Mucosa of stomach (tissue), 1 donor: ENCODE data around the gene BTBD10.

ENCODE experiments used
- H3K27me3 ChIP-seq: one replicate; pipeline ENCODE4 v1.7.0; 2013; ENCODE audit warnings: mild to moderate bottlenecking, low read length; ENCODE audit not compliant: control insufficient read depth, insufficient read depth
- H3K36me3 ChIP-seq: one replicate; pipeline ENCODE4 v1.7.0; 2013; ENCODE audit warnings: low read length; ENCODE audit not compliant: control insufficient read depth, insufficient read depth
- H3K4me1 ChIP-seq: one replicate; pipeline ENCODE4 v1.7.0; 2013; ENCODE audit warnings: mild to moderate bottlenecking, low read length; ENCODE audit not compliant: control insufficient read depth, insufficient read depth
- H3K4me3 ChIP-seq: one replicate; pipeline ENCODE4 v1.7.0; 2013; ENCODE audit warnings: low read length
- H3K9ac ChIP-seq: one replicate; pipeline ENCODE4 v1.7.0; 2013; ENCODE audit warnings: mild to moderate bottlenecking, low read length, moderate library complexity
- H3K9me3 ChIP-seq: one replicate; pipeline ENCODE4 v1.7.0; 2013; ENCODE audit warnings: mild to moderate bottlenecking, low read length, moderate library complexity; ENCODE audit not compliant: control insufficient read depth
- donor health status: Pancreatic carcinoma.

The BTBD10 gene

DNA sequence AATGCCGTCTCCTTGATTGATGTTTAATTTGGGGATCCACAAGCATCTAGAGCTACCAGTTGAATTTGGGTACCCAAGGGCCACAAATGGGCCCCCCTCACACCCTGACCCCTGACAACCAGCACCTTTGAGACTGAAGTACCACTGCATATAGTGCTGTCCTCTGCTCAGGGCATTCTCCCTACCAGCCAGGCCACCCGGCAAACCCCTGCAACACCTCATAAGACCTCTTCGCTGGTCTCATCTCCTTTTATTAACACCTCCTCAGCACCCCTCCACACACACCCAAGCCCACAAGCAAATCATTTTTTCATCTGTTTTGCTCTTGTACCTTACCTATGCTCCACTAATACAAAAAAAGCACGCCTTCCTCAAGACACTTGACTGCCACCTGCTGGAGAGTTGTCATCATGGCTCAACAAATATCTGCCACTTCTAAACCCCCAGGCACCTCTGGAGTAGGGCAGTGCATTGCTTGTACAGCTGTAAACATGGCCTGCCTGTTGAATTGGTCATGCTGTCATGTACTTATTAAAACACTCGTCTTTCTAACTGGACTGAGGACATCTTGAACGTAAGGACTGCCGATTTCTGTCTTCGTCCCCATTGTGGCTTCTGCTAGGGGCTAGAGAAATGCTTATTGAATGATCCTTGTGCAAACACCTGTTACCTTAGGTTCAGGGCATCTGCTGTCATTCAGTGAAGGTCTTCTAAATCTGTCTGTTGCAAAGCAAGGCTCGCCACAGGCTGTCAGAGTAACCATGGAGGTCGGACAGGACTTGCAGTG, 118.9 kb downstream of the BTBD10 start:
- H3K4me1 ChIP-seq = peaks cover 16% of the 10 kb centered on the region
- no peak overlapping the region for H3K4me3 ChIP-seq
- H3K9ac ChIP-seq = no peak overlapping the region
- H3K36me3 ChIP-seq = no peaks in the 10 kb centered on the region
- no peaks in the 10 kb centered on the region for H3K9me3 ChIP-seq
- H3K27me3 ChIP-seq = no peaks in the 10 kb centered on the region

DNA sequence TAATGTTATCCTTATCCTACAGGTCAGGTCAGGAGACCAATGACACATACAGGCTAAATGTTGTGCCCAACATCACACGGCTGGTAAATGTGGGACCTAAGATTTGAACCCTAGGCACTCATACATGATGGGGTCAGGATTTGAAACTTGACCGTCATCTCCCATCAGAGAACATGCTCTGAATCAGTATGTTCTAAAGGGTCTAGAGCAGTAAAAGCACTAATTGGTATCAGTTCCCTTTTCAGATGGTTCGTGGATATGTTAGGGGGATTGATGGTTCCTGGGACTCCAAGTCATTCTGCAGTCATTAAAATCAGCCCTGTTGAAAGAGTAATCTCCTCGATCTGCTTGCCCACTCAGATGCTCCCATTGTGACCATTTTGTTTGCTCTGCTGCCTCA, 120.0 kb downstream of the BTBD10 start:
- Histone ChIP-seq H3K4me3 (no peak overlapping the region), H3K9me3 (no peaks in the 10 kb centered on the region), H3K4me1 (peaks cover 23% of the 10 kb centered on the region), H3K27me3 (no peaks in the 10 kb centered on the region), H3K36me3 (no peaks in the 10 kb centered on the region), H3K9ac (no peak overlapping the region)

DNA sequence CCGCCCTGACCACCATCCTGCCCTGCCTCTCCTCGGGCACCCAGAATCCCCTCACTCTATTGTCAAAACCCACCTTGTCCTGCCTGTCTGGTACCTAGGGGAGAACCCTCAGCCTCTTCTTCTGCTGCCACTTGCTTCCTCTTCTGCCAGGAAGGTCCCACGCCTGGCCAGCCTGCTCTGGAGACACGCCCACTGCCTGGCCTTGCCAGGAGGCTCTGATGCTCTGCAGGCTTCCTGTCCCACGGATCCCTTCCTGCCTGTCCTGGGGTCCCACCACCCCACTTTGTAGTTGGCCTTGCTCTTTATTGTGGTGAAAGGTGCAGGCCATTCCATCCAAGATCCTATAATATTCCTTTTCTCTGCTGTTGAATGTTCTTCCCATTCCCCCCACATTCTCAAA, 122.0 kb downstream of the BTBD10 start:
- no peaks in the 10 kb centered on the region for H3K36me3 ChIP-seq
- no peaks in the 10 kb centered on the region for H3K27me3 ChIP-seq
- H3K9ac ChIP-seq = no peak overlapping the region
- H3K4me1 ChIP-seq = peaks cover 28% of the 10 kb centered on the region
- no peak overlapping the region for H3K4me3 ChIP-seq
- no peaks in the 10 kb centered on the region for H3K9me3 ChIP-seq

DNA sequence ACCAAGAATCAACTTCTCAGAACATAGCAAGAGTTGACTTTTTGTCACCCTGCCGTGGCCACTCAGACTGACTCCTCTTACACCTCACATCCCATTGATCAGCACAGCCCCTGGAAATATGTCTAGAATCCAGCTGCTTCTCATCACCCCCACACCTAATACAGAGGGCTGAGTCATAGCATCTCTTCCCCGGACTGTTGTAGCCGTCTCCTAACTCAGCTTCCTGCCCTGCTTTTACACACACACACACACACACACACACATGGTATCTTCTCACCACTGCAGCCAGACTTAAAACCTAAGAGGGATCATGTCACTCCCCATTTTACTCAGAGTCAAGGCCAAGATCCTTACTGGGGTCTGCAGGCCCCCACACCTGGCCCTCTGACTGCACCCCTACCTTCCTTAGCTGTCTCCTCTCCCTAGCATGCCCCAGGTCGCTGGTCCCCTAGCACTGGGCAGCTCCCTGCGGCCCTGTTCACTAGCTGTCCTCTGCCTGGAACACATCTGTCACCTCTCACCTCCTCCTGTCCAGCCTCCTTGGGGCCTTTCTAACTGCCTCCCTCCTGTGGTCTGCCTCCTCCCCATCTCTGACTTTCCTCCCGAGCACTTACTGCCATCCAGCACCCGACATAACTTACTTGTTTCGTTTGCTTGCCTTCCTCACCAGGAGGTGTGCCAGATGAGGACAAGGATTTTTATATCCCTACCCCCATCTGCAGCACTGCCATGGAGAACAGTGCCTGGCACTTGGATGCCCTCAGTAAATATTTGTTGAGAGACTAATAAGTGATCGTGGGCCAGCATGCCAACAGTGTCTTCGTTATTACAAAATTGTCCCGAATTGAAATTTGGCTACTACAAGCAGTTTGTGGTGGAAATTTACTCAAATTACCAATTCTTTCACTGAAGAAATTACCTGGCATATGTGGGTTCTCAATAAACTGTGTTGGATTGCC, 123.5 kb downstream of the BTBD10 start:
- Histone ChIP-seq H3K4me3 (no peak overlapping the region), H3K36me3 (no peaks in the 10 kb centered on the region), H3K27me3 (no peaks in the 10 kb centered on the region), H3K9ac (no peak overlapping the region), H3K4me1 (peaks cover 37% of the 10 kb centered on the region), H3K9me3 (no peaks in the 10 kb centered on the region)

DNA sequence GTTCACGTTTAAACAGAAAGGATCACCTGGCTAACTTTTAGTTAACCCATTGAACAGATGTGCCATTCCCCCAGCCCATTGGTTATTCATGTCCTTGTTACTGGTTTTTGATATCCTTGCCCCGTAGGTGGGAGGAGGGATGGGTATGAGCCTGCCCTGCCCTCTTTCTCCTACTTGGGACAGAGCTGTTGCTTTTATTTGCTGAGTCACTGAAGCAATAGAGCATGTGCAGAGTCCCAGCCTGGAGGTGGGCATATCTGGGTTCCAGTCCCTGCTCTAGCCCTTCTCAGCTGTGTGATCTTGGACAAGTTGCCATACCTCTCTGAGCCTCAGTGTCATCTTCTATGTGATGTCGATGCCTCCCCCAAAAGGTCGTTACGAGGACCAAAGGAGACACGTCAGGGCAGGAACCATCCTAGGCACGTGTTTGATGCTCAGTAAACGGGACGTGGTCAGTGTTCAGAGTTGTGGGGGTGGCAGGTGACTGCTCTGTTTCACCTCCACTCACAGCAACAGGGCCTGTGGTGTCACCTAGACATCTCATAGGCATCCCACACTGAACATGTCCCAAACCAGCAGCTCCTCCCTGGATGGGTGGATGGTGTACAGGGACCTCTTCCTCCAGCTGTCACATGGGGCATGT, 124.5 kb downstream of the BTBD10 start:
- Histone ChIP-seq H3K9me3 (no peaks in the 10 kb centered on the region), H3K4me1 (peaks cover 47% of the 10 kb centered on the region), H3K36me3 (no peaks in the 10 kb centered on the region), H3K4me3 (no peak overlapping the region), H3K9ac (no peak overlapping the region), H3K27me3 (no peaks in the 10 kb centered on the region)

DNA sequence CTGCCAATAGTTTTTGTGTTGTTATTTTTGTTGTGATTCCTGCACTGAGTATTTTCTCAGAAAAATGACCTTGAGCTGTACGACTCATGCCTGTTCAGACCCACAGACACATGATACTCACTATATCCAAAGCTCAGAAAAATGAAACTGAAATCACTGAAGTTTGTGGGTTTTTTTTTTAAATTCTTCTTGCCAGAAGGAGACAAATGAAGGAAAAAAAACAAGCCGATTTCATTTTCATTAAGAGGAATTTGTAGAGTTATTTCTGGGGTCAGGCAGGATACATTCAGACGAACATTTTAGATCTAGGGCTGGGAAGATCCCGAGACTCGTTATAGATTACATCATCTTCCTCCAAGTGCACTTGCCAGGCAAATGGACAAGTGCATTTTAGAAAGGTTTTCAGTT, 125.0 kb downstream of the BTBD10 start:
- H3K4me1 ChIP-seq = peaks cover 49% of the 10 kb centered on the region
- H3K9me3 ChIP-seq = no peaks in the 10 kb centered on the region
- no peak overlapping the region for H3K9ac ChIP-seq
- no peaks in the 10 kb centered on the region for H3K36me3 ChIP-seq
- no peaks in the 10 kb centered on the region for H3K27me3 ChIP-seq
- H3K4me3 ChIP-seq = no peak overlapping the region
